ENCODE results near the gene TMEM170A.

The TMEM170A gene

GRCh38 chr16:75497558-75497957 is 33.1 kb upstream of the TMEM170A start:
- TF ChIP-seq CTCF (IDR thresholded peaks at IDR 0.05; ENCODE audit: borderline replicate concordance, control extremely low read depth, extremely low read depth, insufficient read depth, missing control alignments) = no peak
- DNase-seq (ENCODE audit: low spot score) = no peak
- in situ Hi-C loops (cut with MboI; ENCODE audit: low sequenced_read_pairs, unreplicated experiment) = no loop called here

- peak; percentile 90 for DNase-seq (ENCODE audit: low spot score)
- in situ Hi-C loops (cut with MboI; ENCODE audit: low sequenced_read_pairs, unreplicated experiment) = no loop called here
- TF ChIP-seq CTCF (IDR thresholded peaks at IDR 0.05; ENCODE audit: borderline replicate concordance, control extremely low read depth, extremely low read depth, insufficient read depth, missing control alignments) = no peak
Measured at GRCh38 chr16:75495076-75495674, 30.7 kb upstream of the TMEM170A start, which contains the start of gene CHST6. CHST6 (minus strand) TSS chr16:75495441; CDS start chr16:75479828, 15,613 bp downstream.

GRCh38 chr16:75494661-75495075 is 30.2 kb upstream of the TMEM170A start:
- DNase-seq (ENCODE audit: low spot score) = peak; percentile 38
- in situ Hi-C loops (cut with MboI; ENCODE audit: low sequenced_read_pairs, unreplicated experiment) = no loop called here
- TF ChIP-seq CTCF (IDR thresholded peaks at IDR 0.05; ENCODE audit: borderline replicate concordance, control extremely low read depth, extremely low read depth, insufficient read depth, missing control alignments) = no peak

- in situ Hi-C loops (cut with MboI; ENCODE audit: low sequenced_read_pairs, unreplicated experiment) = no loop called here
- TF ChIP-seq CTCF (IDR thresholded peaks at IDR 0.05; ENCODE audit: borderline replicate concordance, control extremely low read depth, extremely low read depth, insufficient read depth, missing control alignments) = no peak
- no peak for DNase-seq (ENCODE audit: low spot score)
Measured at GRCh38 chr16:75494184-75494583, 29.7 kb upstream of the TMEM170A start.

GRCh38 chr16:75491876-75492275 is 27.4 kb upstream of the TMEM170A start:
- in situ Hi-C loops (cut with MboI; ENCODE audit: low sequenced_read_pairs, unreplicated experiment) = no loop called here
- DNase-seq (ENCODE audit: low spot score) = no peak
- TF ChIP-seq CTCF (IDR thresholded peaks at IDR 0.05; ENCODE audit: borderline replicate concordance, control extremely low read depth, extremely low read depth, insufficient read depth, missing control alignments) = peak; percentile 3

- no peak for TF ChIP-seq CTCF (IDR thresholded peaks at IDR 0.05; ENCODE audit: borderline replicate concordance, control extremely low read depth, extremely low read depth, insufficient read depth, missing control alignments)
- no peak for DNase-seq (ENCODE audit: low spot score)
- in situ Hi-C loops (cut with MboI; ENCODE audit: low sequenced_read_pairs, unreplicated experiment) = loop anchor here (10.0 kb wide), 1 partner anchor 276 kb away; no protein-coding TSS in a partner anchor
Measured at GRCh38 chr16:75488322-75488721, 23.8 kb upstream of the TMEM170A start.
